ENCODE results near the gene CCDC73. TPM values are rescaled to one million over a fixed set of nuclear protein-coding genes. Genes with fewer than 3 reads are reported as not detected.

CCDC73 gene
- polyA plus RNA-seq, 1 of the 3 experiments (the other 2 are of a cell fraction), result not detected

DNA sequence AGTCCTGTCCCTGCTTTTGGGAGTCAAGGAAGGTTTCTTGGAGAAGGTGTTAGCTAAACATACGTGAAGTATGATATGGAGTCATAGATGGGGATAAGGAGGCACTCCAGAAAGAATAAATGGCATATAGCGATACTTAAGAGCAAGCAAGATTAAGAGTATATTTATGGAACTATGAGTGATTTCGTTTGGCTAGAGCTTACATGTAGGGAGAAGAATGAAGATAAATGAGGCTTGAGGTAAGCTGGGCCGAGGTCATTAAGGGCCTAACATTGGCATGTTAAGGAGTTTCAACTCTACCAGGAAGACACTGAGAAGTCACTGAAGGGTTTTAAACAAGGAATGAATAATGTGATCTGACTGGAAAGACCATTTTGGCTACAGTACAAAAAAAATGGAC, 177.6 kb downstream of the CCDC73 start:
- no peaks in the 10 kb centered on the region for H3K9me2 ChIP-seq
- no peak for DNase-seq
- ChIA-PET CTCF (no interaction called here), POLR2A (no interaction called here)
- no peak for TF ChIP-seq TEAD4 (IDR thresholded peaks at IDR 0.05; ENCODE audit: borderline replicate concordance, insufficient read depth)
- no peak for TF ChIP-seq YY1 (IDR thresholded peaks at IDR 0.05; ENCODE audit: low read depth)
- no peaks in the 10 kb centered on the region; a peak in 1 of 4 replicates for H3K4me1 ChIP-seq (ENCODE audit: control insufficient read depth in 1 of 2, insufficient read depth in 2 of 2, low read depth in 1 of 2, low read length in 1 of 2)
- no peak overlapping the region for H3K27ac ChIP-seq (ENCODE audit: low read depth in 2 of 2, low read length in 1 of 2)
- H3K4me2 ChIP-seq, result no peak overlapping the region
- H3K9me3 ChIP-seq, result no peaks in the 10 kb centered on the region
- H2AFZ ChIP-seq (ENCODE audit: low read depth), result no peak overlapping the region
- 71% methylated on average over 4 of the region's 4 CpGs for WGBS (ENCODE audit: low lambda C conversion rate)
- H3K27me3 ChIP-seq (ENCODE audit: insufficient read depth), result no peaks in the 10 kb centered on the region
- H3K36me3 ChIP-seq (replicated peaks in 1 of 2; ENCODE audit: control insufficient read depth in 1 of 2, insufficient read depth in 2 of 2, low read length in 1 of 2), result peaks cover 0 to 9% of the 10 kb centered on the region in 2 experiments
- H3F3A ChIP-seq (replicated peaks; ENCODE audit: insufficient read depth), result peaks cover 3% of the 10 kb centered on the region
- H3K9ac ChIP-seq, result no peak overlapping the region
- H3K4me3 ChIP-seq (ENCODE audit: low read depth in 2 of 2, low read length in 1 of 2), result no peak overlapping the region
- no peaks in the 10 kb centered on the region for H3K79me2 ChIP-seq (ENCODE audit: insufficient read depth)
- no peaks in the 10 kb centered on the region for H4K20me1 ChIP-seq (ENCODE audit: insufficient read depth)

DNA sequence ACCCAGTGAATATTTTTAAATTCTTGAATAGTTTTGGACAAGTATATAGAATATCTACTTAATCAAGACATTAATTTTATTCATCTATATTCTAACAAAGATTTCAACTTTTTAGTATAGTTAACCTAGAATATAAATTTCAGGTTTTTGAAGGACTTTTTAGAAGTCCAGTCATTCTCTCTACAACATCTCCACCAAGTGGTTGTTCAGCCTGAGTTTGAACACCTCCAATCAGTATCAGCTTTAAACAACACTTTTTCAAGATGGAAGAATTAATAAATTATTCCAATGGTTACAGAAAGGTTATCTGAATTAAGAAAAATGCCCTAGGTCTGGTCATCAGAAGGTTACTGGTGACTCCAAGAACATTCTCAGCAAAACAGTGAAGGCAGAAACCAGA, 179.0 kb downstream of the CCDC73 start:
- DNase-seq, result no peak
- ChIA-PET CTCF (interaction anchor here (0.7 kb wide), 1 partner anchor 296 kb away, joined by 4 read pairs; no protein-coding TSS in a partner anchor), POLR2A (no interaction called here)

More for the DNA sequence above, 179.0 kb downstream of the CCDC73 start:
- peaks cover 0 to 9% of the 10 kb centered on the region in 2 experiments for H3K36me3 ChIP-seq (replicated peaks in 1 of 2; ENCODE audit: control insufficient read depth in 1 of 2, insufficient read depth in 2 of 2, low read length in 1 of 2)
- H3K9me2 ChIP-seq, result no peaks in the 10 kb centered on the region
- H3K79me2 ChIP-seq (ENCODE audit: insufficient read depth), result no peaks in the 10 kb centered on the region
- no peak overlapping the region for H3K4me3 ChIP-seq (ENCODE audit: low read depth in 2 of 2, low read length in 1 of 2)
- no peaks in the 10 kb centered on the region for H4K20me1 ChIP-seq (ENCODE audit: insufficient read depth)
- H3K27me3 ChIP-seq (ENCODE audit: insufficient read depth), result no peaks in the 10 kb centered on the region
- no peak overlapping the region for H2AFZ ChIP-seq (ENCODE audit: low read depth)
- no peak overlapping the region for H3K9ac ChIP-seq
- H3F3A ChIP-seq (replicated peaks; ENCODE audit: insufficient read depth), result peaks cover 4% of the 10 kb centered on the region
- H3K9me3 ChIP-seq, result no peaks in the 10 kb centered on the region
- TF ChIP-seq TEAD4 (IDR thresholded peaks at IDR 0.05; ENCODE audit: borderline replicate concordance, insufficient read depth), result no peak
- no peak for TF ChIP-seq GABPA (IDR thresholded peaks at IDR 0.05; ENCODE audit: low read depth)
- 0 out of 2 replicates have a peak, but pooled peaks have one; percentile 8 for TF ChIP-seq SMC3 (IDR thresholded peaks at IDR 0.05; ENCODE audit: low read depth, low read length)
- TF ChIP-seq FOXM1 (IDR thresholded peaks at IDR 0.05; ENCODE audit: low read depth), result no peak
- TF ChIP-seq RAD21 (IDR thresholded peaks at IDR 0.05; ENCODE audit: low read length), result peak; percentile 41; the same call in 1 of the 2 replicates
- TF ChIP-seq TAF1 (IDR thresholded peaks at IDR 0.05; ENCODE audit: borderline replicate concordance, low read depth, low read length), result no peak
- no peak for TF ChIP-seq JUND (IDR thresholded peaks at IDR 0.05)
- TF ChIP-seq, protein P1, sequence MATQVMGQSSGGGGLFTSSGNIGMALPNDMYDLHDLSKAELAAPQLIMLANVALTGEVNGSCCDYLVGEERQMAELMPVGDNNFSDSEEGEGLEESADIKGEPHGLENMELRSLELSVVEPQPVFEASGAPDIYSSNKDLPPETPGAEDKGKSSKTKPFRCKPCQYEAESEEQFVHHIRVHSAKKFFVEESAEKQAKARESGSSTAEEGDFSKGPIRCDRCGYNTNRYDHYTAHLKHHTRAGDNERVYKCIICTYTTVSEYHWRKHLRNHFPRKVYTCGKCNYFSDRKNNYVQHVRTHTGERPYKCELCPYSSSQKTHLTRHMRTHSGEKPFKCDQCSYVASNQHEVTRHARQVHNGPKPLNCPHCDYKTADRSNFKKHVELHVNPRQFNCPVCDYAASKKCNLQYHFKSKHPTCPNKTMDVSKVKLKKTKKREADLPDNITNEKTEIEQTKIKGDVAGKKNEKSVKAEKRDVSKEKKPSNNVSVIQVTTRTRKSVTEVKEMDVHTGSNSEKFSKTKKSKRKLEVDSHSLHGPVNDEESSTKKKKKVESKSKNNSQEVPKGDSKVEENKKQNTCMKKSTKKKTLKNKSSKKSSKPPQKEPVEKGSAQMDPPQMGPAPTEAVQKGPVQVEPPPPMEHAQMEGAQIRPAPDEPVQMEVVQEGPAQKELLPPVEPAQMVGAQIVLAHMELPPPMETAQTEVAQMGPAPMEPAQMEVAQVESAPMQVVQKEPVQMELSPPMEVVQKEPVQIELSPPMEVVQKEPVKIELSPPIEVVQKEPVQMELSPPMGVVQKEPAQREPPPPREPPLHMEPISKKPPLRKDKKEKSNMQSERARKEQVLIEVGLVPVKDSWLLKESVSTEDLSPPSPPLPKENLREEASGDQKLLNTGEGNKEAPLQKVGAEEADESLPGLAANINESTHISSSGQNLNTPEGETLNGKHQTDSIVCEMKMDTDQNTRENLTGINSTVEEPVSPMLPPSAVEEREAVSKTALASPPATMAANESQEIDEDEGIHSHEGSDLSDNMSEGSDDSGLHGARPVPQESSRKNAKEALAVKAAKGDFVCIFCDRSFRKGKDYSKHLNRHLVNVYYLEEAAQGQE (IDR thresholded peaks at IDR 0.05; ENCODE audit: low read depth, low read length), result no peak
- TF ChIP-seq NRF1 (IDR thresholded peaks at IDR 0.05; ENCODE audit: low read depth, low read length), result no peak
- no peak for TF ChIP-seq ELF1 (IDR thresholded peaks at IDR 0.05)
- TF ChIP-seq, protein P2, sequence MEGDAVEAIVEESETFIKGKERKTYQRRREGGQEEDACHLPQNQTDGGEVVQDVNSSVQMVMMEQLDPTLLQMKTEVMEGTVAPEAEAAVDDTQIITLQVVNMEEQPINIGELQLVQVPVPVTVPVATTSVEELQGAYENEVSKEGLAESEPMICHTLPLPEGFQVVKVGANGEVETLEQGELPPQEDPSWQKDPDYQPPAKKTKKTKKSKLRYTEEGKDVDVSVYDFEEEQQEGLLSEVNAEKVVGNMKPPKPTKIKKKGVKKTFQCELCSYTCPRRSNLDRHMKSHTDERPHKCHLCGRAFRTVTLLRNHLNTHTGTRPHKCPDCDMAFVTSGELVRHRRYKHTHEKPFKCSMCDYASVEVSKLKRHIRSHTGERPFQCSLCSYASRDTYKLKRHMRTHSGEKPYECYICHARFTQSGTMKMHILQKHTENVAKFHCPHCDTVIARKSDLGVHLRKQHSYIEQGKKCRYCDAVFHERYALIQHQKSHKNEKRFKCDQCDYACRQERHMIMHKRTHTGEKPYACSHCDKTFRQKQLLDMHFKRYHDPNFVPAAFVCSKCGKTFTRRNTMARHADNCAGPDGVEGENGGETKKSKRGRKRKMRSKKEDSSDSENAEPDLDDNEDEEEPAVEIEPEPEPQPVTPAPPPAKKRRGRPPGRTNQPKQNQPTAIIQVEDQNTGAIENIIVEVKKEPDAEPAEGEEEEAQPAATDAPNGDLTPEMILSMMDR (IDR thresholded peaks at IDR 0.05), result peak; percentile 36
- TF ChIP-seq, protein P3, sequence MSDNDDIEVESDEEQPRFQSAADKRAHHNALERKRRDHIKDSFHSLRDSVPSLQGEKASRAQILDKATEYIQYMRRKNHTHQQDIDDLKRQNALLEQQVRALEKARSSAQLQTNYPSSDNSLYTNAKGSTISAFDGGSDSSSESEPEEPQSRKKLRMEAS (IDR thresholded peaks at IDR 0.05; ENCODE audit: low read depth), result no peak
- no peak for TF ChIP-seq RCOR1 (IDR thresholded peaks at IDR 0.05; ENCODE audit: low read length)
- TF ChIP-seq, protein P4, sequence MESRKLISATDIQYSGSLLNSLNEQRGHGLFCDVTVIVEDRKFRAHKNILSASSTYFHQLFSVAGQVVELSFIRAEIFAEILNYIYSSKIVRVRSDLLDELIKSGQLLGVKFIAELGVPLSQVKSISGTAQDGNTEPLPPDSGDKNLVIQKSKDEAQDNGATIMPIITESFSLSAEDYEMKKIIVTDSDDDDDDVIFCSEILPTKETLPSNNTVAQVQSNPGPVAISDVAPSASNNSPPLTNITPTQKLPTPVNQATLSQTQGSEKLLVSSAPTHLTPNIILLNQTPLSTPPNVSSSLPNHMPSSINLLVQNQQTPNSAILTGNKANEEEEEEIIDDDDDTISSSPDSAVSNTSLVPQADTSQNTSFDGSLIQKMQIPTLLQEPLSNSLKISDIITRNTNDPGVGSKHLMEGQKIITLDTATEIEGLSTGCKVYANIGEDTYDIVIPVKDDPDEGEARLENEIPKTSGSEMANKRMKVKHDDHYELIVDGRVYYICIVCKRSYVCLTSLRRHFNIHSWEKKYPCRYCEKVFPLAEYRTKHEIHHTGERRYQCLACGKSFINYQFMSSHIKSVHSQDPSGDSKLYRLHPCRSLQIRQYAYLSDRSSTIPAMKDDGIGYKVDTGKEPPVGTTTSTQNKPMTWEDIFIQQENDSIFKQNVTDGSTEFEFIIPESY (IDR thresholded peaks at IDR 0.05; ENCODE audit: borderline replicate concordance, low read depth), result no peak
- no peak overlapping the region for H3K4me2 ChIP-seq
- H3K27ac ChIP-seq (ENCODE audit: low read depth in 2 of 2, low read length in 1 of 2), result no peak overlapping the region
- H3K4me1 ChIP-seq (ENCODE audit: control insufficient read depth in 1 of 2, insufficient read depth in 2 of 2, low read depth in 1 of 2, low read length in 1 of 2), result no peaks in the 10 kb centered on the region; a peak in 1 of 4 replicates

All from SK-N-SH (cell line).